GM23248 (cell line): Measurements from ENCODE around the gene ADAMTSL2. TPM values are rescaled to one million over a fixed set of nuclear protein-coding genes. Genes with fewer than 3 reads are reported as not detected.

Experiments
- DNase-seq: peaks from one replicate; pipeline ENCODE4 v3.0.0-alpha.2; 2015
- H2AFZ ChIP-seq: fragments of 200-600 bp; sonication (generic); 2 replicates; pipeline ENCODE4 v1.6.1; 2016; ENCODE audit warnings: antibody characterized with exemption
- H3F3A ChIP-seq: fragments of 200-600 bp; sonication (generic); 2 replicates; pipeline ENCODE4 v1.6.1; 2016; ENCODE audit warnings: mild to moderate bottlenecking, antibody characterized with exemption, mixed run types; ENCODE audit not compliant: insufficient read depth
- H3K27ac ChIP-seq: fragments of 200-600 bp; sonication (generic); 2 replicates; pipeline ENCODE4 v1.5.1; 2016; ENCODE audit warnings: mild to moderate bottlenecking
- H3K27me3 ChIP-seq: fragments of 200-600 bp; sonication (generic); replicated peaks from 2 replicates; pipeline ENCODE4 v1.6.1; 2016; ENCODE audit warnings: mild to moderate bottlenecking; ENCODE audit not compliant: insufficient read depth
- H3K36me3 ChIP-seq: fragments of 200-600 bp; sonication (generic); 2 replicates; pipeline ENCODE4 v1.6.1; 2016; ENCODE audit warnings: low read depth, mild to moderate bottlenecking
- H3K4me1 ChIP-seq: fragments of 200-600 bp; sonication (generic); 2 replicates; pipeline ENCODE4 v1.6.1; 2016; ENCODE audit warnings: mild to moderate bottlenecking; ENCODE audit not compliant: insufficient read depth
- H3K4me2 ChIP-seq: fragments of 200-600 bp; sonication (generic); one replicate; pipeline ENCODE4 v1.6.1; 2016; ENCODE audit warnings: mild to moderate bottlenecking; ENCODE audit not compliant: unreplicated experiment
- H3K4me3 ChIP-seq: fragments of 200-600 bp; sonication (generic); 2 replicates; pipeline ENCODE4 v1.5.1; 2016; ENCODE audit warnings: mild to moderate bottlenecking
- H3K79me2 ChIP-seq: fragments of 200-600 bp; sonication (generic); 2 replicates; pipeline ENCODE4 v1.6.1; 2016; ENCODE audit warnings: mild to moderate bottlenecking; ENCODE audit not compliant: insufficient read depth
- H3K9ac ChIP-seq: fragments of 200-600 bp; sonication (generic); 2 replicates; pipeline ENCODE4 v1.6.1; 2016; ENCODE audit warnings: mild to moderate bottlenecking
- H3K9me2 ChIP-seq: fragments of 200-600 bp; sonication (generic); 2 replicates; pipeline ENCODE4 v1.6.1; 2016; ENCODE audit warnings: mixed run types, mild to moderate bottlenecking, moderate library complexity; ENCODE audit not compliant: insufficient read depth
- H3K9me3 ChIP-seq: fragments of 200-600 bp; sonication (generic); one replicate; pipeline ENCODE4 v1.6.1; 2017; ENCODE audit warnings: low read depth
- H4K20me1 ChIP-seq: fragments of 200-600 bp; sonication (generic); 2 replicates; pipeline ENCODE4 v1.6.0; 2016; ENCODE audit not compliant: insufficient read depth
- EZH2 ChIP-seq: fragments of 200-600 bp; sonication (generic); IDR thresholded peaks from 2 replicates; pipeline ENCODE4 v1.6.1; 2018; ENCODE audit warnings: antibody characterized with exemption, mild to moderate bottlenecking; ENCODE audit not compliant: insufficient read depth, poor library complexity, severe bottlenecking
- EZH2phosphoT487 ChIP-seq: fragments of 200-600 bp; sonication (generic); IDR thresholded peaks from 2 replicates; pipeline ENCODE4 v1.6.1; 2018; ENCODE audit warnings: antibody characterized with exemption, moderate library complexity, mild to moderate bottlenecking, low read depth; ENCODE audit not compliant: insufficient read depth
- WGBS, 2 experiments: methylation state at CpG; one replicate each; pipeline ENCODE4 v1.1.6; 2015 to 2017; ENCODE audit warnings: low lambda C conversion rate in 2 of 2, low coverage in 1 of 2; ENCODE audit errors: missing lambda C conversion rate in 2 of 2; 5-methylcytosine and 5-hydroxymethylcytosine counted together
- in situ Hi-C: fragments of 300-500 bp; cut with MboI; formaldehyde crosslinking; loops from 2 replicates; pipeline ENCODE4 v1.15.0; 2020
- polyA plus RNA-seq: library from polyadenylated mRNA; unstranded; fragments of >200 nt; fragmentation: Nextera tagmentation; extraction: Ambion mirVana; gene quantifications from 2 replicates; pipeline ENCODE4 v1.2.1, GENCODE V29; 2016
- total RNA-seq: library from RNA; depleted of rRNA; stranded (reverse); fragments of >200 nt; shearing (Covaris generic); gene quantifications from 2 replicates; pipeline ENCODE4 v1.2.3, GENCODE V29; 2014

The ADAMTSL2 gene
- total and polyA plus RNA-seq, 2 experiments from 2014 or later: 0.11 TPM; not detected in 1

- Histone ChIP-seq H3K36me3 (no peaks in the 10 kb centered on the region), H3K4me2 (no peak overlapping the region), H3K4me3 (no peak overlapping the region), H4K20me1 (no peaks in the 10 kb centered on the region), H3K4me1 (peaks cover 10% of the 10 kb centered on the region), H3F3A (no peaks in the 10 kb centered on the region), H3K79me2 (no peaks in the 10 kb centered on the region), H2AFZ (no peak overlapping the region), H3K9ac (no peak overlapping the region), H3K9me3 (no peaks in the 10 kb centered on the region), H3K9me2 (no peaks in the 10 kb centered on the region), H3K27ac (no peak overlapping the region), H3K27me3 (no peaks in the 10 kb centered on the region)
- 81 to 85% methylated on average over 24 to 31 of the region's 31 CpGs for WGBS, 2 experiments
- in situ Hi-C loops: no loop called here
- no peak for DNase-seq
- TF ChIP-seq EZH2phosphoT487 (no peak), EZH2 (no peak)
Observed at GRCh38 chr9:133553973-133554713, 19.6 kb downstream of the ADAMTSL2 start.

- Histone ChIP-seq H3F3A (no peaks in the 10 kb centered on the region), H2AFZ (no peak overlapping the region), H3K27me3 (no peaks in the 10 kb centered on the region), H3K4me3 (no peak overlapping the region), H4K20me1 (no peaks in the 10 kb centered on the region), H3K9me3 (no peaks in the 10 kb centered on the region), H3K9ac (no peak overlapping the region), H3K27ac (no peak overlapping the region), H3K79me2 (no peaks in the 10 kb centered on the region), H3K36me3 (no peaks in the 10 kb centered on the region), H3K4me2 (no peak overlapping the region), H3K9me2 (no peaks in the 10 kb centered on the region), H3K4me1 (peaks cover 10% of the 10 kb centered on the region)
- in situ Hi-C loops: no loop called here
- no peak for DNase-seq
- 87 to 88% methylated on average over 8 of the region's 8 CpGs for WGBS, 2 experiments
- TF ChIP-seq EZH2: no peak
- no peak for TF ChIP-seq EZH2phosphoT487
Observed at GRCh38 chr9:133554729-133555128, 20.2 kb downstream of the ADAMTSL2 start.

GRCh38 chr9:133556354-133556753, 21.9 kb downstream of the ADAMTSL2 start:
- Histone ChIP-seq H3K36me3 (no peaks in the 10 kb centered on the region), H3K27me3 (no peaks in the 10 kb centered on the region), H3K4me1 (peaks cover 10% of the 10 kb centered on the region), H3K4me3 (no peak overlapping the region), H4K20me1 (no peaks in the 10 kb centered on the region), H3K9ac (no peak overlapping the region), H3F3A (no peaks in the 10 kb centered on the region), H3K9me2 (no peaks in the 10 kb centered on the region), H2AFZ (no peak overlapping the region), H3K79me2 (no peaks in the 10 kb centered on the region), H3K27ac (no peak overlapping the region), H3K9me3 (no peaks in the 10 kb centered on the region), H3K4me2 (no peak overlapping the region)
- in situ Hi-C loops: no loop called here
- 85 to 88% methylated on average over 5 of the region's 5 CpGs for WGBS, 2 experiments
- TF ChIP-seq EZH2phosphoT487 (no peak), EZH2 (no peak)
- DNase-seq: no peak

- Histone ChIP-seq H2AFZ (no peak overlapping the region), H3K4me2 (no peak overlapping the region), H3K27ac (no peak overlapping the region), H3K79me2 (no peaks in the 10 kb centered on the region), H3K9me2 (no peaks in the 10 kb centered on the region), H3K27me3 (no peaks in the 10 kb centered on the region), H3K4me1 (peaks cover 10% of the 10 kb centered on the region), H3K36me3 (no peaks in the 10 kb centered on the region), H4K20me1 (no peaks in the 10 kb centered on the region), H3K4me3 (no peak overlapping the region), H3K9ac (0 out of 2 replicates have a peak overlapping the region, but pooled peaks have one; percentile 50), H3F3A (no peaks in the 10 kb centered on the region), H3K9me3 (no peaks in the 10 kb centered on the region)
- TF ChIP-seq EZH2phosphoT487 (no peak), EZH2 (no peak)
- no peak for DNase-seq
- 72 to 92% methylated on average over 4 to 9 of the region's 9 CpGs for WGBS, 2 experiments
- in situ Hi-C loops: no loop called here
Observed at GRCh38 chr9:133557581-133557980, 23.1 kb downstream of the ADAMTSL2 start.
